Measurements from ENCODE around the gene FATE1.
"Not testable (repeated sequence)": the region's sequence is repeated elsewhere in the genome, so short reads cannot be mapped to it uniquely, and the experiment has no call there.

FATE1 gene, protein sequence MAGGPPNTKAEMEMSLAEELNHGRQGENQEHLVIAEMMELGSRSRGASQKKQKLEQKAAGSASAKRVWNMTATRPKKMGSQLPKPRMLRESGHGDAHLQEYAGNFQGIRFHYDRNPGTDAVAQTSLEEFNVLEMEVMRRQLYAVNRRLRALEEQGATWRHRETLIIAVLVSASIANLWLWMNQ

DNA sequence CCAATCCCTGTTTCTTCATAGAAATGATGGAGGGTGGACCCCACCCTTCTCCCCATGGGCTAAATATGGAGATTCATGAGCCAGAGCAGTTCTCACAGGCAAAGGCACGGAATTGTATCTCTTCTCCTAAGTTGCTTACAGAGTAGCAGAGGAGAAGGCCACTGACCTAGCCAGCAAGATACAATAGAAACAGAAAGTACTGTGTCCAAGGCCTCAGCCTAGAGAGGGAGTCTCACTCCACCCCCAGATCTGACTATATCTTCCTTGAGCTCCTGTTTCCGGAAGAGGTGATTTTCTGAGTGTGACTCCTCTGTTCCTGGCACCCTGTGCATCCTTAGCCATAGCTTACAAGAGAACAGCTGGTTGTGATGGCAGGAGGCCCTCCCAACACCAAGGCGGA lies at the start of gene FATE1:
Gene FATE1, plus strand, starts transcription at position 284 of the 400 bp plus-strand sequence. Its CDS starts 85 bp downstream, at position 369.
- DNase-seq, result no peak

DNA sequence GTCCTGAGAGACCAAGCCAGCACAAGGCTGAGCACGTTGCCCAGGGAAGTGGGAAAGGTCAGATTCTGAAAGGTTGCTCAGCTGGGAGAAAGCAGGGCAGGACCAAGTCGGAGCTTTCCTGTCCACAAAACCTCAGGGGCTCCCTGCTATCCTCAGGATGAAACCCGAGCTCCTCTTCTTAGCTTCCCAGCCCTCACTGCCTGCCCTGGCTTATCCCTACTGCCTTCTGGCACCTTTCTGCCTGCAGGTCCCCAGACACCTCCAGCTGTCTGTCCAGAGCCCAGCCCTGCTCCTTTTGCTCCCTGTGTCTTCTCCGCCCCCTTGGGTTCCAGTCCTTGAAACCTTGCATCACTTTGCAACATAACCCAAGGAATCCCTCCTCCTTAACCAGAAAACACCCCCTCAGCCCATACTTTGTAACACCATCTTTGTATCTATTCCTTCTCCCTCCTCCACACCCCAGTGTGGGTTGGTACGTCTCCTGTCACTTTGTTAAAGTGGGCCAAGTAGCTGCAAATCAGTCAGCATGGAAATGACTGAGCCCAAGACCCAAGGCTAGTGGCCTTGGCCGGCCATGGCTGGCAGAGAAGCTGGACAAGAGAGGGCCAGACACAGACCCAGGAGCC lies 40.6 kb upstream of the FATE1 start:
- DNase-seq, result no peak

DNA sequence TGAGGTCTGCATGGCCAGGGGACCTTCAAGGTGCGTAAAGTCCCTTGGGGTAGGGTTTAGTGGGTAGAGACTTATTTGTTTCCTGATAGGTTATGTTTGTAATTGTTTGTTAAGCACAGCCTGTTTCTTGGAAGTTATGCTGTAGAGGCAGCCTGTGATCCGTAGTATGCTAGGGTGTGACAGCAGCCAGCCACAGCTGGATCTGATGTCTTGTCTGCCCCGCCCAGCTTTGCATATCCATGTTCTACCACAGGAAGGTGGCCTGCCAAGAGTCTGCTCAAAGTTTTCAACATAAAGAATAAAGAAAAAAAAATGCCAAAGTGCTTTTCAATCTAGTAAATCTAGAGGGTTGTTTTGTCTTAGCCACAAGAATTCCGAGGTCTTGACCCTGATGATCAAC lies 39.6 kb upstream of the FATE1 start:
- DNase-seq, result no peak

DNA sequence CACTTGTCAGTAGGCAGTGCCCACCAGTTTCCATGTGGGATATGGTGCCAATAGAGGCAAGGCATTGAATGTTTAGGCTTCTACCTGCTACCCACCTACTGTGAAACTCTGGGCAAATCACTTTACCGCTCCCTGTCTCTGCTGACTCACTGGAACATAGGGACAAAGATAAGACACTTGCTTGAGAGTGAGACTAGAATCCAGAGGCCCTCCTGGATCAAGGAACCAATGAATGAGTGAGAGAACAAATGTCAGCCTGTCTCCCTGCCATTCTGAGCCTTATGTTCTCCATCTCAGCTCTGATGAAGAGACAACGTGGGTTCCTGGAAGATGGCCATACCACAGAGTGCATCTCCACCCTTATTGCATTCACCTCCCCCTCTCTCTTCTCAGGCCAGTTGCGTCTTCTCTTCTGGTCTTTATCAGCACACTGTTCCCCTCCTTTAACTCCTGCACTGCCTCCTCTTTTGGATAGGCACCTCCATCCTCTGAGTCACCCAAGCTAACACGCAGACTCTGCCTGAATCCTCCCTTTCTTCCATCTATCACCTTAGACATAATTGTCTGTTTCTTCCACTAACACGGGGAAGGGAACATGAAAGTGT lies 35.9 kb upstream of the FATE1 start:
- DNase-seq, result no peak

DNA sequence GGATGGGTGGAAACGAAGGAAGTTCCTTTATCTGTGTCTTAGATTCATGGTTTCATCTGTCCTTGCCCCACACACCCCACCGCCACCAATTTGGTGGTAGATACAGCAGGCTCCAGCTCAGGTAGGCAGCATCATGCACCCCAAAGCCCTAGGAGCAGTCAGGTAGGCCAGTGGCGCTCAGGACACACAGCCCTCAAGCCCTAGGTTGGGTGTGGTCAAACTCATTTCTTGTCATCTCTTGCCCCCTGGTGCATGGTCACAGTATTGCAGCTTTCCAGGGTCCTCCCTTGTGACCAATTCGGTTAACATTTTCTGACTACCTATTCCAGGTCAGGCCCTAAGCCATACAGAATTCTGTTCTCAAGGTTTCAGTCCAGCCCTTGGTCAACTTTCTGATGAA lies 35.0 kb upstream of the FATE1 start:
- no peak for DNase-seq

DNA sequence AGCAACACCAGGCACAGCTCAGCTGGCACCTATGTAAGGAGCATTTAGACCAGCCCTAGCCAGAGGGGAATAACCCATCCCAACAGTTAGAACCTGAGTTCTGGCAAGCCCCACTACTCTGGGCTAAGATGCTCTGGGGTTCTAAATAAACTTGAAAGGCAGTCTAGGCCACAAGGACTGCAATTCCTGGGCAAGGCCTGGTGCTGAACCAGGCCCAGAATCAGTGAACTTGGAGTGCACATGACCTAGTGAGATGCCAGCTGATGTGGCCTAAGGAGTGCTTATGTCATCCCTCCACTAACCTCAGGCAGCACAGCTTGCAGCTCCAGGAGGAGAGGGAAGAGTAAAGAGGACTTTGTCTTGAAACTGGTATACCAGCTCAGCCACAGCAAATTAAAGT lies 28.2 kb upstream of the FATE1 start:
- DNase-seq, result no peak

DNA sequence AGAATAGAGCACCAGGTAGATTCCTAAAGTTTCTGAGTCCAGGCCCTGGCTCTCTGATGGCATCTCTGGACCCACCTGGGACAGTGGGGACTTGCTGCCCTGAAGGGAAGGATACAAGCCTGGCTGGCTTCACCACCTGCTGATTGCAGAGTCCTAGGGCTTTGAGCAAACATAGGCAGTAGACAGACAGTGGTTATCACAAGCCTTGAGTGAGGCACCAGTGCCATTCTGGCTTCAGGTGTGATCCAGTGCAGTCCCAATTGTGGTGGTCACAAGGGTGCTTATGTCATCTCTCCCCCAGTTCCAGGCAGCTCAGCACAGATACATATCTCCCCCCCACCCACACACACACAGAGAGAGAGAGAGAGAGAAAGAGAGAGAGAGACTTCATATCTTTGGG lies 27.1 kb upstream of the FATE1 start:
- no peak for DNase-seq

DNA sequence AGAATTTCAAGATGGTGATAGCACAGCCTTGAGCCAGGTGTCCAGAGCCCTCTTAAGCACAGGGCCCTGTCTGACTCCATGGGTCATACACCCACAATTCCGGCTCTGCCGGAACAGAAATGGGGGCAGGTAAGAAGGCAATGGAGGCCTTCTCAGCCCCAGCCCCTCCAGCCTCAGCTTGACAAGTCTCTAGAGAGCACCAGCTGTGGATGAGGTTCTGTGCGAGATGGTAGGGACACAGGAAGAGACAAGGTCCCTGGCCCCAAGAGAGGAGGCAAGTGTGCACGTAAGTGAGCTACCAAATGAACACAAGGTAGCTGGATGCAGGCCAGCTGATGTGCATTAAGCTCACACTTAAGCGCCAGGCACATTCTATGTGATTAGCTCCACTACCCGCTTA lies 23.0 kb upstream of the FATE1 start:
- DNase-seq, result no peak

DNA sequence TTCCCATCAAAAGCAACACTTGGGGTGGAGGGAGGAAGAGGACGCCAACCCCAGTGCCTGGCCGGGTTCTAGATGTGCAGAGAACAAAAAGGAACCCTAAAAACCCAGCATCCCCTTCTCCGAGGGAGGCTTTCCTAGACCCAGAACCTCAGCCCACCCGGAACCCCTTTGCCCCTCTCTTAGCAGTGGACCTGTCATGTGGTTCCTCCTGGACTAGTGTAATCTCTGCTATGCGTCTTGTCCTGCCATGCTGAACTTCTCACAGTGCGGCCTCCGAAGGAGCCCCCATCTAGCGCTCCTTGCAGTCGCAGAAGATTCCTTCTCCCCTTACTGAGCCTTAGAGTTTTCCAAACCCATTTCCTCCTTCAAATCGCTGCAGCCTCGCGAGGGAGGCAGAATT lies 21.7 kb upstream of the FATE1 start:
- no peak for DNase-seq

DNA sequence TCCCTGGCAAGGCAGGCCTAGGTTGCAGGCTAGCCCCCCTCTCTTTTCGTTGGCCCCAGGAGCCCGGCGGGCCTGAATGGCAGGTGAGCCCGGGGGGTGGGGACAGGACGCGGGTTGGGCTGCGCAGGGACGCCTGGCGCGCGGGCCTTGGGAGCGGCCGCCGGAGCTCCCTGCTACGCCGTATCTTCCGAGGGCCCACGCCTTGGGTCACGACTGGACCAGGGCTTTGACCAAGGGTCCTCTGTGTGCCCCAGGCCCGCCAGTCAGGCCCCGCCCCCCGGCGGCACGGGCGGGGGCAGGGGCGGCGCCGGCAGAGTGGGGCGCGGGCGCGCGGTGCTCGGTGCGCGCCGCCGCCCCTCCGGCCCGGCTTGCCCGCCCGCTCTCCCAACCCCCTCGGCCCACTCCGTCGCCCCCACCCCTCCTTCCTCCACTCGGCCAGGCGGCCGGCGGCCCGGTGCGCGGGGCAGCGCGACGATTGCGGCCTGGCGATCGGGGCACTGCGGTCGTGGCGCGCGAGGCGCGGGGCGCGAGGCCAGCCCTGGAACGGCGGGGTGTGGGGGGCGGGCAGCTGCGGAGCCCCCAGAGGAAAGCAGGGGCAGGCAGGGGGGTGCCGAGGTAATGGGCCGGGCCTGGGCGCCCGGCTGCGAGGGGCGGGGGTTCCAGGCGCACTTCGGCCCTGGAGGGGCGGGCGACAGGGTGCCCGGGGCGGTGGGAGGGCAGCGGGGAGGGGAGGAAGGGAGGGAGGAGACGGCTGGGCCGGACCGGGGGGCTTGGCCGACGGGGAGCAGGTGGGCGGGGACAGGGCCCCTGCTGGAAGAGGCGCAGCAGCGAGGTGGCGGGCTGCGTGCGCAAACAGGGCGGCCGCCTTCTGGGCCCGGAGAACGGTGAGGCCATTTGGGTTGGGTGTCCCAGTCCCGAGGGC lies 20.9 kb upstream of the FATE1 start, which contains the start of gene PRRG3:
Gene PRRG3, plus strand, starts transcription at position 798 of the 922 bp plus-strand sequence. CDS start 3,357 bp downstream, outside the sequence.
- no peak for DNase-seq

DNA sequence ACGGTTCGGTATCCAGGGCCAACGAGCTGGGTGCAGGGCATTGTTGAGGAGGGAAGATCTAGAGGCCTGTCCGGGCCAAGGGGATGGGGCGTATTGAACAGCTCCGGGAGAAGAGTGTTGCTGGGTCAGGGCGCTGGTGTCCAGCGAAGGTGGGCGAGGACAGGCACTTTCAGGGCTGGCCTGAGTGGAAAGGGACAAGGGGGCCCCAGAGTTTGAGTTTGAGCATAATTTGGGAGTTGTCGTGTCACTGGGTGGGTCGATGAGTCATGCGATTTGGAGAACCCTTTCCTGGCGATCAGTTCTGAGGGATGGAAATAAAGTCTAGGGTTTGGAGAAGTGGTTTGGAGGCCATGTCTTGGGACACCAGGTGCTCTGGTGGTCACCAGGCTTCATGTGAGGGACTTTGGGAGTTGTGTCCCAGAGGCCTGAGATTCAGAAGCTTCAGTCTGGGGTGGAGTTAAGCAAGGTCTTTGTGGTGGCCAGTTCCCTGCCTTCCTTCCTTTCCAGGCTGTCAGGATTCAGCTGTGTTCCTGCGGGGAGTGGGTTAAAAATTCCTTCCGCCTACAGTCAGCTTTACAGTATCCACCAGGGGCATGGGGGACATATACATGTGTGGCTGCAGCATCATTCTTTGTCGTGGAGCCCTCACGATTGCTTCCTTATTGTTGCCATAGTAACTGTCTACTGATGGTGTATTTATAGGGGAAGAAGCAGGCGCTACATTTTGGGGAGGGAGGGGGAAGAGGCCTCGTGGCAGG lies 20.1 kb upstream of the FATE1 start:
- no peak for DNase-seq

DNA sequence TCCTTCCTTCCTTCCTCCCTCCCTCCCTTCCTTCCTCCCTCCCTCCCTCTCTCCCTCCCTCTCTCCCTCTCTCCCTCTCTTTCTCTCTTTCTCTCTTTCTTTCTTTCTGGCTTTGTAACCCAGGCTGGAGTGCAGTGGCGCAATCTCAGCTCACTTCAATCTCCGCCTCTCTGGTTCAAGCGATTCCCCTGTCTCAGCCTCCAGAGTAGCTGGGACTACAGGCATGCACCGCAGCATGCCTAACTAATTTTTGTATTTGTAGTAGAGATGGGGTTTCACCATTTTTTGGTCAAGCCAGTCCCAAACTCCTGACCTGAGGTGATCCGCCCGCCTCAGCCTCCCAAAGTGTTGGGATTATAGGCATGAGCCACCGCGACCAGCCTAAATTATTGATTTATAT lies 18.8 kb upstream of the FATE1 start:
- not testable (repeated sequence) for DNase-seq

DNA sequence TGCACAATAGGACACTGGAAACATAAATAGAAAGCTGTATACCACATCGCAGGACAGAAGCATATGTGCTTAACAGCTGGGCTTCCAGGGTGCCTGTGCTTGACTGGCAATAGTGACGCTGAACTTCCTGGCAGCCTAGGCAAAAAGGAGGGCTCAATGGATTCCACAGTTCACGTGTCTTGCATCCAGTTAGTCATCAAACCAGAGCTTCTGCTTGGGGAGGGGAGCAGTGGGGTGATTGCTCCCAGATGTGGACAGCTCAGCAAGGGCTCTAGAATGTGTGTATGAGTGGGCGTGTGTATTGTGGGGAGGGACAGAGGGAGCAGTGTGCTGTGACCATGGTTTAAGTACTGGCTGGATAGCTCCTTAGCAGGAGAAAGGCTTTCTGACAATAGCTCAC lies 18.3 kb upstream of the FATE1 start:
- no peak for DNase-seq

DNA sequence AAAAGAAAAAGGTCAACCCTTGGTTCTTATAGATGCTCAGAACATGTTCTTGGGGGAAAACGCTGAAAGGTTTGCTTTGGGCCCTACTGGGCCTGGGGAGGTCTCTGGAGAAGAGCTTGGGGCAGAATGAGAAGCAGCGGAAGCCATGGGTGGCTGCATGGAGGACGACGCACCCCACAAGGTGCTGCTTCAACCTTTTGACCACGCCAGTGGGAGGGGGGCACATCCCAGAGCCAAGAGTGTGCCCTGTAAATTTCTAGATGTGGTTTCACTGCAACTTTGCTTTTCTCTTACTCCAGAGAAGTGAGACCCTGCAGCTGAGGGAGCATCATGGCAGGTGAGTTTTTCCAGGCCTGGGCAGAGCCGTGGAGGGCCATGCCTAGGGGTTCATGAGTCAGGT lies 17.4 kb upstream of the FATE1 start:
- DNase-seq, result no peak

DNA sequence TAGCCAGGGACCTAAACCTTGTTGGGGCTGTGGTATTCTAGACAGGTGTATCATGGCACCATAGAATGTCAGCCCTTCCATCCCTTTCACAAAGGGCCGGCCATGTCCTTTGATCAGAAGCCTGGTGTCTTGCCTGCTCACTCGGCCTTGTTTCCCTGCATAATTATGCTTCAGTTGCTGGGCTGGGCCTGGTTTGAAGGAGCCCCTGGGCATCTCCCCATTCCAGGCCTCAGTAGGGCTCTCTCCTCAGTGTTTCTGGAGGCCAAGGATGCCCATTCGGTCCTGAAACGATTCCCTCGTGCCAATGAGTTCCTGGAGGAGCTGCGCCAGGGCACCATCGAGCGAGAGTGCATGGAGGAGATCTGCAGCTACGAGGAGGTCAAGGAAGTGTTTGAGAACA lies 16.1 kb upstream of the FATE1 start:
- DNase-seq, result no peak

DNA sequence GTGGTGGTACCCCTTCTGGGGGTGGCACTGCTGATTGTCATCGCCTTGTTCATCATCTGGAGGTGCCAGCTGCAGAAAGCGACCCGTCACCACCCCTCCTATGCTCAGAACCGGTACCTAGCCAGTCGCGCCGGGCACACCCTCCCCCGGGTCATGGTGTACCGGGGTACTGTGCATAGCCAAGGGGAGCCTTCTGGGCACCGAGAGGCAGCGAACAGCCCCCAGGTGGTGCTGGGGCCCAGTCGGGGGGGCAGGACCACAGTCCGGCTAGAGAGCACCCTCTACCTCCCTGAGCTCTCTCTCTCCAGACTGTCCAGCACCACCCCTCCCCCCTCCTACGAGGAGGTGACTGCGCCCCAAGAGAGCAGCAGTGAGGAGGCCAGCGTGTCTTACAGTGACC lies 15.3 kb upstream of the FATE1 start:
- no peak for DNase-seq

DNA sequence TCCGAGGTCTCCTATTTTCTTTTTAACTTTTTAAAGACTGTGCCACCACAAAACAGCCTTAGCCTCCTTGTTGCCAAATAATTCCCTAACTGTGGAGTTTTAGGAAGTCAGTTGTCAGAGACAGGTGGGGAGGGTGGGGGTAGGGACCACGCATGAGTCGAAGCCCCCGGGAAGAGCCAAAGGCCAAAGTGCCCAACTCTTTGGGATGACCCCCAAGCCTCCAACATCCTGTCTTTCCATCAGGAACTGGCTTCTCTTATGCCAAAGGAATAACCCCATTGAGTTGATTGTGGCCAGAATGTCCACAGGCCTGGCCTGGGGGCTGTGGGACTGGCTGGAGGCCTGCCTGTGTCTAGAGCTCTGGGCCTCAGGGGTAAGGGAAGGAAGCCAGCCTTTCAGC lies 14.8 kb upstream of the FATE1 start:
- no peak for DNase-seq

DNA sequence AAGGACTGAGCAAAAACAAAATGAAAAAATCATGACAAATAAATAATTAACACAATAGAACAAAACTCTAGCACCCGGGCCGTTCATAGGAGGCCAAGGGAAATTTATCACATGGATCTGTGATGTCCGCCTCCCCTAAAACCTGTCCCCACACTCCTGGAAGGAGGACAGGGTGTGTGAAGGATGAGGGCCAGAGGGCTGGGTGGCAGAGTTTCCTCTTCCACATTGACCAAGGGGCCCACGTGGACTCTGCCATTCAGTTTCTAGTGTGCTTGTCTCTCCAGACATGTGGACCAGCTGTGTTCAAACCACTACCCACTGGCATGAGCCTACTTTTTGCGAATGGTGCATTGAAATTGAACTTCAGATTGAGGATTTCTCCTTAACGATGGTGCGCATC lies 14.3 kb upstream of the FATE1 start:
- no peak for DNase-seq

DNA sequence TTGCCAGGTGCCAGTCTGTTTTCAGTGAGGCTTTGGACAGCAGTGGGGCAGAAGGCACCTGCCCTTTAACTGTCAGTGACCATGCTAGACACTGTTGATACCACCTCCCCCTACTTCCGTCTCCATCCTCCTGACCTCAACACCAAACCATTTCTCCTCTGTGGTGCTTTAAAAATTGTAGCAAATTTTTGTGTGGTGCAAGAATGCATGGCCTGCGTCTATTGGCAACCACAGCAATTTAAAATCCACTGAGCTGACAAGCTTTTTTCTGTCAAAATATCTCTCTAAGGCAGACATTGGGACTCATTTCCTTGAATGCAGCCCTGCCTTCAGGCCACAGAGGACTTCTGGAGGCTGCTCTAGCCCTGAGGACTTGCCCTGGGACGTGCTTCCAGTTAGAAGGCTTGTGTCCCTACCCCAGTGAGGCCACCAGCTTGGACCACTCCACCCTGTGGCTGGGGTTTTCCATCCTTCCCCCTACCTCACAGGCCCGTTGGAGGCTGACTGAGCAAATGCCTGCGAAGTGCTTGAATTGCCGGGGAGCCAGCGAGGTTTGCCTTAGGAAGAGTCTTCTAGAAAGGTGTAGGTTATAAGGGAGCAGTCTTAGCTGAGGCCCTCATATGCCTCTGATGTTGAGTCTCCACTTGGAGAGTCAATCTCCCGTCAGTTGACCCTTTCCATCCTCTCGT lies 13.7 kb upstream of the FATE1 start:
- DNase-seq, result no peak

DNA sequence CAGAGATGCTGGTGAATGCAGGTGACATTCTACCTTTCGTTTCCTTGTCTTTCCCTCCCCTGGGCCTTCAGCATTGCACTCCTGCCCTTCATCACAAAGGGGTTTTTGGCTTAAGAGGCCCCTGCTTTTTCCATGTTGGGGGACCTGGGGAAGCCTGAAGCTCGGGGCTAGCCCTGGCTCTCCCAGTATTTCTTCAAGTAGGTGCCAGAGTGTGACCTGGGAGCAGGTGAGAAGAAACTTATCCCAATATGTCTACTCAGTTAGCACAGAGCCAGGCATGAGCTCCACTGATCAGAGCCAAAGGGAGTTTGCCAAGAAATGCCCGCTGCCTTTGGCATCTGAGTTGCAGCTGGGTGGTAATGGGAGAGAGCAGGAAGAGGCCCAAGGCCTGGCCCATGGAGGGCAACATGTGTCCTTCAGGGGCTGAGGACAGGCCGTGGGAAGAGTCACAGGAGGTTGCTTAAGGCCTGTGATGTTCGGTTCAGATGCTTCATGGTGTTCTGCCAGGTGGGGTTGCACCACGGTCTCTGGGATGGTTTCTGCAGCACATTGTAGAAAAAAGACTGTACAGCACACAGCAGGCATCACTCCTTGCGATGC lies 13.0 kb upstream of the FATE1 start:
- DNase-seq, result no peak

DNA sequence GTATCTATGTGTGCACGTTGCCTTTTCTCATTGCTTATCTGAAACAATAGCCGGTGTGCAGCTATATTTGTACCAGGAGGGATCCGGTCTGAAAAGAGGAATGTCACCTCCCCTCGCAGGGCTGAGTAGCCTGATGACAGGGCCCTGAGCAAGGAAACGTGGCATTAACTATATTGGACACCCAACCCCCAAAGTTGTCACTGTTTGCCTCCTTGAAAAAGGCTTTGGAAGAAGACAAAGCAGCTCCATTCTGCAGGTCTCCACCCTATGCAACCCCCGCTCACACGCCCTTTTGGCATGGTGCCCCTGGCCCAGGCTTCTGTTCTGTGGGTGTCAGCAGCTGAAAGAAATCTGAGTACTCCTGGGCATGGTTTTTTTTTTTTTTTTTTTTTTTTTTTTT lies 12.3 kb upstream of the FATE1 start:
- DNase-seq, result no peak
